HG03280 (cell line): ENCODE measurements around the gene SMC1A.
"Not testable (repeated sequence)": the region's sequence is repeated elsewhere in the genome, so short reads cannot be mapped to it uniquely, and the experiment has no call there.

Experiments
- ATAC-seq: cut with Tn5 transposase; IDR thresholded peaks from one replicate; pipeline ENCODE4 v1.9.1; 2021; ENCODE audit warnings: mild to moderate bottlenecking, moderate library complexity; ENCODE audit not compliant: unreplicated experiment

SMC1A gene

GRCh38 chrX:53422086-53422860 is at the start of gene SMC1A:
Gene SMC1A (minus strand): TSS chrX:53422654. CDS start chrX:53422600, 54 bp downstream.
- peak; percentile 95 for ATAC-seq

DNA sequence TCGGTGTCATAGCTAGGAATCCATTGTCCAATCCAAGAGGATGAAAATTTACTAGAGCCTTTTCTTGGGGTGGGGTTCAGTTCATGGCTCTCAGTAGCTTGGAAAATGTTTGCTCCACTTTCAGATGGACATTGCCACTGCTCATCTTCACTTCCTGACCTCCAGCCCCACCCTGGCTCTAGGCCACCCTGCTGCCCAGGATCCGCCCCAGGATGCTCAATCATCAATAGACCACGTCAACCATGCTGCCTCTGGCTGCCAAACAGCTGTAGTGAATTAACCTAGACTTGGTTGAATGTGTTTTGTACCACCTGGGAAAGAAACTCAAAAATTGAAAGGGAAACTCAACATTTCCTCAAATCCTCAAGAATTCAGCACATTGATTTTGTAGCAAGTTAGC is 48.9 kb upstream of the SMC1A start:
- ATAC-seq, result no peak

GRCh38 chrX:53468659-53469058 is 46.2 kb upstream of the SMC1A start:
- ATAC-seq, result not testable (repeated sequence)

- ATAC-seq, result no peak
Measured at GRCh38 chrX:53458082-53458481, 35.6 kb upstream of the SMC1A start.

- no peak for ATAC-seq
Measured at GRCh38 chrX:53456254-53456653, 33.8 kb upstream of the SMC1A start.

- ATAC-seq, result no peak
Measured at GRCh38 chrX:53452812-53453211, 30.4 kb upstream of the SMC1A start.

GRCh38 chrX:53449632-53450031 is 27.2 kb upstream of the SMC1A start:
- no peak for ATAC-seq

GRCh38 chrX:53447441-53447840 is 25.0 kb upstream of the SMC1A start:
- no peak for ATAC-seq

- ATAC-seq, result no peak
Measured at GRCh38 chrX:53445977-53446376, 23.5 kb upstream of the SMC1A start.

- no peak for ATAC-seq
Measured at GRCh38 chrX:53442322-53442631, 19.8 kb upstream of the SMC1A start.

DNA sequence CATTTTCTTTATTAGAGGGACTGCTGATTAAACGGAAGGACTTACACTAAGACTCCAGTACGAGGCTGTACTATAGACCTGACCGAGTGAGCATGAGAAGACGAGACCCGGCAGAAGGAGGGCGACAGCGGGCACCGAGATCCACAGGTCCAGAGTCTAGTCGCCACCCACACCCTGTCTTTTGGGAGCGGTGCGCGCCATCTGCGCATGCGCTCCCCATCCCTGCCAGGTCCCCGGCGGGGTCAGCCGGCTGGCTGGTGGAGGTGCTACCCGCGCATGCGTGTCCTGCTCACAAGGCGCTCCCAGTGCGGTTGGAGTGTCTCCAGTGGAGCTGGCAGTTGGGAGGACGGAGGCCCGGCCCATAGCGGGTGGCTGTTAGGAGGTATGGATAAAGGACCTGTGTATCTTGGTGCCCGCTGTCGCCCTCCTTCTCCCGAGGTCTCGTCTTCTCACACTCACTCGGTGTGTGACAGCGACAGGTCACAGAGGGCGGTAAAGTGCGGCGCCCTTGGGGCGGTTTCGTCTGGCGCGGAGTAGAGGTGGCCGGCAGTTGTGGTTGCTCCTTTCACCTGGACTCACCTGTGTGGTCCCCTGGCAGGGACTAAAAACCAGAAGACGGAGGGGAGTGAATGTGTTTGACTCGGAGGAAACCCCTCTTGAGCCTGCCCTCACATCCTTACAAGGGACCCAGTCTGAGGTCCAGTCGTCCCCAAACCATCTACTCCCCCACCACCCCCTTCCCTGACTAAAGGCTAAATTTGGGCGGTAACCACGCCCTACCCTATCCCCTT is 19.3 kb upstream of the SMC1A start:
- ATAC-seq, result peak; percentile 72

DNA sequence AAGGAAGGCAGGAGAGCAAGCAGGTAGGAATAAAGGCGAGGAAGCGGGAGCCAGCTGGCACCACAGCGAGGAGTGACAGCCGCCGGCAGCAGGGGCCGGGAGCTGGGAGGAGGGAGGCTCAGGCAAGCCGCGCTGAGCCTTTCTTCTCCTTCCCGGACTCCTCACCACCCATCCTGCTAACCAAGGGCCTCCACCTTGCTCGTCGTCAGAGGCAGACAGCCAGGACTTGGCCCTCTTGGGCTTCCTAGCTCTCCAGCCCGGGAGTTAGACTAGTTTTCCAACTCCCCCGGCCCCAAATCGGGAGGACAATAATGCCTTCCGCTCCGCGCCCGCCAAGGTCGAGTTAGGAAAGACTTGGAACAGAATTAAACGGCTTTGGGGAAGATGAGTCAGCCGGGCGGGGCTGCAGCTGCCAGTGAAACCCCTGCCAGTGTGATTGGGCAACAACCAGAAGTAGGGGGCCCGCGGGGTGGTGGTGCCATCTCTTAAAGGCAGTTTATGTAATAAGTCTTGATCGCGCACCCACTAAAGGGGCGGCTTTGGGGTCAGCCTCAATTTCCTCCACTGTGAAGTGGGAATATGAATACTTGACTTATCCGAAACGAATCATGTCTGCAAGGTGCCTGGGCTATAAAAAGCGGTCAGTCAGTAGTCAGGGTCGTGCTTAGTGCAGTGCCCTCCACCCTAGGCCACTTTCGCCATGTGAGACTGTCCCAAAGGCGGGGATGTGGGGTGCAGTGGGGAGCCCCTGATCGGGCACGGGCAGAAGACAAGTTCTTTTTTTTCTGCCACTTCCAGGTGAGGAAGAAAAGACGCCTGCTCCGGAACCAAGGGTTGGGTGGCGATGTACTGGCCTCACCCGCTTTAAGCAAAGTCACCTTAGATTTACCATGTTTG is 18.4 kb upstream of the SMC1A start:
- ATAC-seq, result no peak

- ATAC-seq, result no peak
Measured at GRCh38 chrX:53440101-53440500, 17.6 kb upstream of the SMC1A start.

DNA sequence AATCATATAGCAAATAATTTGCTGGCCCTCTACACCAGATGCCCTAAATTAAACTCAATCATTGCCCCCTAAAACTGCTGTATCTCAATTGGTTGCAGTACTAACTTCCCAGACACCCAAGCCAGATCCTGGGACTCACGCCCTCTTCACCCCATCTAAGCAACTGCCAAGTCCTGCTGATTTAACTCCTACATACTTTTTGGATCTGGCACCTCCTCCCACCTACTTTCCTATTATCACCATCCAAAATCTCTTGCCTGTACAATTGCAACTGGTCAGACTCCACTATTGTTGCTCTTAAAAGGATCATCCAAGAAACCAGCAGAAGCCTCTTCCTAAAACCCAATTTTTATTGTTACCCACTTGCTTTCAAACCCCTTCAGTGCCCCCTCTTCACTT is 16.4 kb upstream of the SMC1A start:
- no peak for ATAC-seq

DNA sequence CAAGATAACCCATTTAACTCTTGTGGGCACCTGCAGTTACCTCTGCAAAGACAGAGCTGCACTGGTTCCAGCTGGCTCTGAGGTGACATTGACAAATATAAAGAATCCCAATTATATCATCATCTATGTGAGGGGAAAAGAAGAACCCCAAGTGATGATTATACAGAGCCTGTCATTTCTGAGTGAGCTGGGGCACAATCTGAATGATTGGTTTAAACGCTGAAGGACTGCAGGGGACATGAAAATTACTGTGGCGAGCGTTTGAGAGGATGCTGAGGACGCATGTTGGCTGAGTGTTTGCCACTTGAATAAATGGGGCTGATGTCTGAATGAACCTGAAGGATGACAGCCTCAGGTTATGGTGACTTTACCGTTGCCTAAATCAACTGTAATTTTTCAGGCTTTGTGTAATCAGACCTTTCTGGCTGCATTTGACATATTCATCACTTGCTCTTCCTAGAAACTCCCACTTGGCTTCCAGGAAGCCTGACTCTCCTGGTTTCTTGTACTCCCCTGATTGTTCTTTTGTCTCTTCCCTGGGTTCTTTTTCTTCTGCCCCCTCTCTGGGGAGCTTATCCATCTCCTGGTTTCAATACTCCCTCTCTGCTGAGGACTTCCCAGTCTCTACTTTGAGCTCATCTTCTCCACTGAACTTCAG is 15.8 kb upstream of the SMC1A start:
- ATAC-seq, result no peak

GRCh38 chrX:53437206-53437605 is 14.8 kb upstream of the SMC1A start:
- no peak for ATAC-seq

DNA sequence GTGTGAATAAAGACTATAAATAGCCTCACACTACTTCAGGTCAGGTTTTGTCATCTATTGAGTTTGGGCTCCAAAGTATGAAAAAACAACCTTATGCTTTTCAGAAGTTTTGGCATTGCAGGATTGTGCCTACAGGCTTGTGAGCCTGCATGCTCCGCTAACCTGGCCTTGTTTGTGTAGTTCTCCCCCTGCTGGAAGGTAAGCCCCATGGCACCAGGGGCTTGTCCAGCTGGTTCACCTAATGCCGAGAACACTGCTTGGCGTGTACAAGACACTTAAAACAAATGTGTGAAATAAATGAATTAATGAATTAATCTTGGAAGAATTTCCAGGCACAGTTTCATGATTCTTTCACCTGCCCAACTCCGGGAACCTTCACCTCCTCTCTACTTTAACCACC is 13.5 kb upstream of the SMC1A start:
- peak; percentile 60 for ATAC-seq

DNA sequence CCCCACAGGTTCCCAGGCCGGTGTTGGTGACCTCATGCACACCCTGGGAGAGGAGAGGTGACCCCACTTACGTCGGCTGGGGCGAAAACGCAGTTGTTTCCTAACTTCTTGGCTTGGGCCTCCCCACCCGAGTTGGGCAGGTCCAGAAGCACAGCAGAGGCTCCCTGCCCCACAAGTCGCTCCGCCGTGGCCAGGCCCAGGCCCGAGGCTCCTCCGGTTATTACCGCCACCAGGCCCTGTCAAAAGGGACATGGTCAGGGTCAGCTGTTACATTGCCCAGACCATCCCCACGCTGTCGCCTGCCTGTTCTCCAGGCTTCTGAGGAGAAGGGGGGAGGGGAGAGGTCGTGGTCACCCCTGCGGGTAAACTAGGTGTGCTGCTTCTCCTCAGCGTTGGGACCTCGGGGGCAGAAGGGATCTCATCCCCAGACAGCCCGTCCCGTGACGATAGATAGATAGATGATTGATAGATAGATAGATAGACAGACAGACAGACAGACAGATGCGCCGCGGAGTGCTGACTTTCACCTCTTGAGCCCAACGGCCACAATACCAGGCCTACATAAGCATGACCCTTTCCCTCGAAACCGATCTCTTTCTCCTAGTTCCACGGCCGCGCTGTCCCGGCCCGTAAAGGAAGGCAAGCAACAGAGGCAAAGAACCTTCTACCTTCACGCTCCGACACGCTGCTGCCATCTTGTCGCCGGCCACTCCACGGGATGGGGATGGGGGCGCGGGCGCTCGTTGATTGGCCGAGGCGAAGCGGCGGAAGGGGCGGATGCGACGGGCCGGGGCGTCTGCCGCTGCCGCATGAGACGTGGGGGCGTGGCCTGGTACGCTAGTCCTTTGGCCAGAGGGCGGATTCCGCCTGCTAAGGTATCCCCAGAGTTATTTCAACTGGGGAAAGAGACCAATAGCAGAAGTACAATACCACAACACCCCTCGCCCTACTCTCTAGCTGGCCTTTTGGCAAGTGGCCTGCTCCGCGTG is 11.5 kb upstream of the SMC1A start, which contains the start of gene HSD17B10:
HSD17B10 (minus strand) TSS at position 720 of the 989 bp plus-strand sequence; CDS start at position 695, 25 bp downstream.
- ATAC-seq, result peak; percentile 96

- no peak for ATAC-seq
Measured at GRCh38 chrX:53430231-53430630, 7.8 kb upstream of the SMC1A start.

- no peak for ATAC-seq
Measured at GRCh38 chrX:53429755-53430154, 7.3 kb upstream of the SMC1A start.
